ENCODE data around the gene GRIA1. TPM values are rescaled to one million over a fixed set of nuclear protein-coding genes. Genes with fewer than 3 reads are reported as not detected.

Gene GRIA1
- total and polyA plus RNA-seq, 2 donors (not counting 1 experiment from before 2014, with no cell fraction given), result not detected

- H4K20me1 ChIP-seq (ENCODE audit: control insufficient read depth, insufficient read depth, low read length, poor library complexity, severe bottlenecking), result no peaks in the 10 kb centered on the region
- ChIA-PET CTCF (no interaction called here), POLR2A (no interaction called here)
- ATAC-seq (ENCODE audit: low read depth) (no peak), DNase-seq (no peak)
- no peak overlapping the region for H3K9ac ChIP-seq (ENCODE audit: low read length)
- H3K9me3 Mint-ChIP-seq (ENCODE audit: insufficient read depth), result no peaks in the 10 kb centered on the region
- no peak overlapping the region for H3K4me3 Mint-ChIP-seq
- no peaks in the 10 kb centered on the region for H3K4me1 Mint-ChIP-seq
- no peak overlapping the region for H3K27ac Mint-ChIP-seq
- H3K4me3 ChIP-seq (ENCODE audit: control extremely low read depth in 1 of 5, extremely low read depth in 1 of 5, insufficient read depth in 1 of 5, low read depth in 2 of 5, low read length in 4 of 5), result no peak overlapping the region
- intact Hi-C loops (cut with micrococcal nuclease), result no loop called here
- no peaks in the 10 kb centered on the region for H3K27me3 ChIP-seq (replicated peaks in 1 of 4; ENCODE audit: control extremely low read depth in 1 of 4, control insufficient read depth in 3 of 4, insufficient read depth in 4 of 4, low read length in 3 of 4)
- H3K36me3 ChIP-seq (replicated peaks in 1 of 2; ENCODE audit: control extremely low read depth in 1 of 2, control insufficient read depth in 1 of 2, extremely low read depth in 1 of 2, insufficient read depth in 2 of 2, low read length in 1 of 2), result no peaks in the 10 kb centered on the region
- peaks cover 4% of the 10 kb centered on the region for H3K27me3 Mint-ChIP-seq
- no peak overlapping the region for H2AFZ ChIP-seq (ENCODE audit: insufficient read depth, low read depth, low read length, poor library complexity, severe bottlenecking)
- no peak overlapping the region for H3K27ac ChIP-seq (ENCODE audit: low read length in 2 of 2)
- H3K4me2 ChIP-seq (replicated peaks; ENCODE audit: low read depth, low read length, poor library complexity, severe bottlenecking), result no peak overlapping the region
- H3K79me2 ChIP-seq (ENCODE audit: control insufficient read depth, insufficient read depth, low read length), result no peaks in the 10 kb centered on the region
- H3K4me1 ChIP-seq (ENCODE audit: control insufficient read depth in 2 of 2, insufficient read depth in 2 of 2, low read length in 2 of 2), result no peaks in the 10 kb centered on the region
- TF ChIP-seq CTCF (IDR thresholded peaks at IDR 0.05) (no peak), EZH2 (IDR thresholded peaks at IDR 0.05; ENCODE audit: borderline replicate concordance, insufficient read depth, low read depth, low read length, poor library complexity, severe bottlenecking) (no peak)
- H3K9me3 ChIP-seq (ENCODE audit: control extremely low read depth in 1 of 3, control insufficient read depth in 2 of 3, insufficient read depth in 1 of 3, low read length in 2 of 3), result no peaks in the 10 kb centered on the region
These were observed 292.8 kb downstream of the GRIA1 start for GRCh38 chr5:153783362-153783658.

GRCh38 chr5:153784277-153784676 is 293.8 kb downstream of the GRIA1 start:
- Histone ChIP-seq H4K20me1 (ENCODE audit: control insufficient read depth, insufficient read depth, low read length, poor library complexity, severe bottlenecking) (no peaks in the 10 kb centered on the region), H3K36me3 (replicated peaks in 1 of 2; ENCODE audit: control extremely low read depth in 1 of 2, control insufficient read depth in 1 of 2, extremely low read depth in 1 of 2, insufficient read depth in 2 of 2, low read length in 1 of 2) (no peaks in the 10 kb centered on the region), H3K79me2 (ENCODE audit: control insufficient read depth, insufficient read depth, low read length) (no peaks in the 10 kb centered on the region), H2AFZ (ENCODE audit: insufficient read depth, low read depth, low read length, poor library complexity, severe bottlenecking) (no peak overlapping the region), H3K27ac (ENCODE audit: low read length in 2 of 2) (no peak overlapping the region), H3K9ac (ENCODE audit: low read length) (no peak overlapping the region), H3K9me3 (ENCODE audit: control extremely low read depth in 1 of 3, control insufficient read depth in 2 of 3, insufficient read depth in 1 of 3, low read length in 2 of 3) (no peaks in the 10 kb centered on the region), H3K4me3 (ENCODE audit: control extremely low read depth in 1 of 5, extremely low read depth in 1 of 5, insufficient read depth in 1 of 5, low read depth in 2 of 5, low read length in 4 of 5) (no peak overlapping the region), H3K4me1 (ENCODE audit: control insufficient read depth in 2 of 2, insufficient read depth in 2 of 2, low read length in 2 of 2) (no peaks in the 10 kb centered on the region), H3K4me2 (replicated peaks; ENCODE audit: low read depth, low read length, poor library complexity, severe bottlenecking) (no peak overlapping the region), H3K27me3 (replicated peaks in 1 of 4; ENCODE audit: control extremely low read depth in 1 of 4, control insufficient read depth in 3 of 4, insufficient read depth in 4 of 4, low read length in 3 of 4) (no peaks in the 10 kb centered on the region)
- Mint-ChIP-seq H3K27ac (no peak overlapping the region), H3K4me3 (no peak overlapping the region), H3K9me3 (ENCODE audit: insufficient read depth) (no peaks in the 10 kb centered on the region), H3K27me3 (peaks cover 6% of the 10 kb centered on the region), H3K4me1 (no peaks in the 10 kb centered on the region)
- no peak for DNase-seq
- CTCF ChIA-PET, result no interaction called here
- TF ChIP-seq CTCF (IDR thresholded peaks at IDR 0.05) (no peak), EZH2 (IDR thresholded peaks at IDR 0.05; ENCODE audit: borderline replicate concordance, insufficient read depth, low read depth, low read length, poor library complexity, severe bottlenecking) (no peak)
- WGBS (ENCODE audit: insufficient coverage), result no CpG with 5 or more reads among the region's 3 CpGs
- POLR2A ChIA-PET, result no interaction called here
- intact Hi-C loops (cut with micrococcal nuclease), result no loop called here
- ATAC-seq (ENCODE audit: low read depth), result no peak

Data from B cell (primary cell).